ENCODE data around the gene SCLY.

The SCLY gene

GRCh38 chr2:238139196-238140039, 78.6 kb downstream of the SCLY start:
- DNase-seq (ENCODE audit: low read depth in 2 of 2), result peak in 1 of 2 donors; percentile 19

GRCh38 chr2:238140040-238140439, 79.2 kb downstream of the SCLY start:
- DNase-seq (ENCODE audit: low read depth in 2 of 2), result no peak

- DNase-seq (ENCODE audit: low read depth in 2 of 2), result no peak
Measured at GRCh38 chr2:238140721-238141540, 80.1 kb downstream of the SCLY start.

- DNase-seq (ENCODE audit: low read depth in 2 of 2), result no peak
Measured at GRCh38 chr2:238141541-238142318, 80.9 kb downstream of the SCLY start.

GRCh38 chr2:238142382-238143205, 81.8 kb downstream of the SCLY start:
- DNase-seq (ENCODE audit: low read depth in 2 of 2), result no peak

- no peak for DNase-seq (ENCODE audit: low read depth in 2 of 2)
Measured at GRCh38 chr2:238143239-238143951, 82.6 kb downstream of the SCLY start.

- DNase-seq (ENCODE audit: low read depth in 2 of 2), result no peak
Measured at GRCh38 chr2:238144262-238144661, 83.5 kb downstream of the SCLY start.

- DNase-seq (ENCODE audit: low read depth in 2 of 2), result no peak
Measured at GRCh38 chr2:238145046-238145445, 84.2 kb downstream of the SCLY start.

GRCh38 chr2:238145851-238146250, 85.0 kb downstream of the SCLY start:
- no peak for DNase-seq (ENCODE audit: low read depth in 2 of 2)

- DNase-seq (ENCODE audit: low read depth in 2 of 2), result no peak
Measured at GRCh38 chr2:238146884-238147544, 86.2 kb downstream of the SCLY start.

GRCh38 chr2:238148981-238149380, 88.2 kb downstream of the SCLY start:
- no peak for DNase-seq (ENCODE audit: low read depth in 2 of 2)
